PC-3 (cell line): ENCODE results near the gene PLEKHN1. TPM values are rescaled to one million over a fixed set of nuclear protein-coding genes. Genes with fewer than 3 reads are reported as not detected.

Experiments
- ATAC-seq: fragments of 200-7000 bp; cut with Tn5 transposase; 2 replicates; pipeline ENCODE4 v1.9.1; 2020; ENCODE audit warnings: mild to moderate bottlenecking, moderate library complexity
- BruUV-seq: library from RNA; stranded (reverse); fragments of 400-500 nt; replicated peaks from 2 replicates; lab custom pipeline; 2021; lab: Mats Ljungman, UMichigan
- CTCF ChIA-PET: fragments of 300-600 bp; sonication (Branson Sonifier 250); formaldehyde crosslinking; loops from one replicate; lab custom pipeline; 2022; ENCODE audit warnings: antibody characterized with exemption; lab: Charles Lee
- POLR2A ChIA-PET: fragments of 300-600 bp; sonication (Branson Sonifier 250); formaldehyde crosslinking; loops from one replicate; lab custom pipeline; 2022; ENCODE audit warnings: antibody characterized with exemption; ENCODE audit not compliant: unreplicated experiment; lab: Charles Lee
- DNase-seq: peaks from one replicate; pipeline ENCODE4 v3.0.0-alpha.2; 2015
- H2AFZ ChIP-seq: fragments of 300-600 bp; sonication (generic); 2 replicates; pipeline ENCODE4 v1.6.0; 2016; ENCODE audit warnings: antibody characterized with exemption, low read length
- H3F3A ChIP-seq: fragments of 300-600 bp; sonication (generic); one replicate; pipeline ENCODE4 v1.6.0; 2017; ENCODE audit warnings: antibody characterized with exemption, low read length, control low read depth, mild to moderate bottlenecking; ENCODE audit not compliant: unreplicated experiment
- H3K27ac ChIP-seq: fragments of 300-600 bp; sonication (generic); 2 replicates; pipeline ENCODE4 v1.5.1; 2016; ENCODE audit warnings: mild to moderate bottlenecking, low read length
- H3K27me3 ChIP-seq: fragments of 300-600 bp; sonication (generic); 2 replicates; pipeline ENCODE4 v1.6.1; 2016; ENCODE audit warnings: low read length, mixed read lengths
- H3K36me3 ChIP-seq: fragments of 300-600 bp; sonication (generic); 2 replicates; pipeline ENCODE4 v1.6.1; 2016; ENCODE audit warnings: low read depth, mixed run types, low read length, mixed read lengths
- H3K4me1 ChIP-seq: fragments of 300-600 bp; sonication (generic); 2 replicates; pipeline ENCODE4 v1.5.1; 2016; ENCODE audit warnings: low read length; ENCODE audit not compliant: insufficient read depth
- H3K4me2 ChIP-seq: fragments of 300-600 bp; sonication (generic); 2 replicates; pipeline ENCODE4 v1.6.0; 2016; ENCODE audit warnings: low read length
- H3K4me3 ChIP-seq: fragments of 300-600 bp; sonication (generic); 2 replicates; pipeline ENCODE4 v1.5.1; 2016; ENCODE audit warnings: mild to moderate bottlenecking, low read length, mixed read lengths
- H3K79me2 ChIP-seq: fragments of 300-600 bp; sonication (generic); 2 replicates; pipeline ENCODE4 v1.6.1; 2017; ENCODE audit warnings: low read length, mixed read lengths
- H3K9ac ChIP-seq: fragments of 300-600 bp; sonication (generic); 2 replicates; pipeline ENCODE4 v1.6.0; 2016; ENCODE audit warnings: mild to moderate bottlenecking, low read length
- H3K9me2 ChIP-seq: fragments of 300-600 bp; sonication (generic); replicated peaks from 2 replicates; pipeline ENCODE4 v1.6.1; 2016; ENCODE audit warnings: mixed run types, low read length, mixed read lengths
- H3K9me3 ChIP-seq: fragments of 300-600 bp; sonication (generic); 2 replicates; pipeline ENCODE4 v1.6.1; 2016; ENCODE audit warnings: low read length, mixed read lengths
- H4K20me1 ChIP-seq: fragments of 300-600 bp; sonication (generic); 2 replicates; pipeline ENCODE4 v1.6.1; 2016; ENCODE audit warnings: low read length, mixed read lengths
- EZH2 ChIP-seq: fragments of 300-600 bp; sonication (generic); IDR thresholded peaks from one replicate; pipeline ENCODE4 v1.6.1; 2017; ENCODE audit warnings: antibody characterized with exemption, mild to moderate bottlenecking, low read length; ENCODE audit not compliant: unreplicated experiment
- EZH2phosphoT487 ChIP-seq: fragments of 300-600 bp; sonication (generic); IDR thresholded peaks from 2 replicates; pipeline ENCODE4 v1.6.1; 2018; ENCODE audit warnings: mild to moderate bottlenecking, antibody characterized with exemption, low read length, borderline replicate concordance
- intact Hi-C: fragments of 100-400 bp; cut with micrococcal nuclease; formaldehyde crosslinking; loops from 2 replicates; pipeline ENCODE4 v1.9.0; 2023
- total RNA-seq: library from RNA; depleted of rRNA; stranded (reverse); fragments of >200 nt; gene quantifications from 2 replicates; pipeline ENCODE4 v1.2.3, GENCODE V29; 2014
- TF ChIP-seq, protein P1 (sequence below): fragments of 300-600 bp; sonication (generic); conservative IDR thresholded peaks from 2 replicates; pipeline ENCODE4 v1.5.1; 2017; ENCODE audit warnings: antibody characterized with exemption, low read depth, mild to moderate bottlenecking, low read length

Gene PLEKHN1
- total RNA-seq, 1 experiment from 2014 or later, result 14.0 TPM

DNA sequence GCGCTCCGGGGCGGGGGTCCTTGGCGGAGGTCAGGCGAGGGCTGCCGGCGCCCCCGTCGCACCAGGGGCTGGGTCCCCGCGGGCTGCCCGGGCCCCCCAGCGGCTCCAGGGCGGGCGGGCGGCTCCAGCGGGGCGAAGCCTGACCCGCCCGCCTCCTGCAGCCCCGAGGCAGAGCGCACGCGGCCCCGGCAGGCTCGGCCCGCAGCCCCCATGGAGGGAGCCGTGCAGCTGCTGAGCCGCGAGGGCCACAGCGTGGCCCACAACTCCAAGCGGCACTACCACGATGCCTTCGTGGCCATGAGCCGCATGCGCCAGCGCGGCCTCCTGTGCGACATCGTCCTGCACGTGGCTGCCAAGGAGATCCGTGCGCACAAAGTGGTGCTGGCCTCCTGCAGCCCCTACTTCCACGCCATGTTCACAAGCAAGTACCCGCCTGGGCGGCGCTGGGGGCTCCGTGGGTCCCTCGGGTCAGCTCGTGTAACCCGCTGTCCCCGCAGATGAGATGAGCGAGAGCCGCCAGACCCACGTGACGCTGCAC, 5.1 kb upstream of the PLEKHN1 start:
- Histone ChIP-seq H3K4me3 (peak overlapping the region; percentile 70), H3K36me3 (peaks cover 5% of the 10 kb centered on the region), H2AFZ (no peak overlapping the region), H4K20me1 (peaks cover 5% of the 10 kb centered on the region; the same call in 1 of the 2 replicates), H3K27ac (no peak overlapping the region), H3F3A (no peaks in the 10 kb centered on the region), H3K9me2 (no peaks in the 10 kb centered on the region), H3K4me1 (peaks cover 22% of the 10 kb centered on the region), H3K9me3 (no peaks in the 10 kb centered on the region), H3K4me2 (peak overlapping the region; percentile 83), H3K79me2 (peaks cover 29% of the 10 kb centered on the region), H3K27me3 (no peaks in the 10 kb centered on the region), H3K9ac (peak overlapping the region; percentile 48; the same call in 1 of the 2 replicates)
- DNase-seq (no peak), ATAC-seq (no peak)
- CTCF ChIA-PET, result no interaction called here
- POLR2A ChIA-PET, result no interaction called here
- BruUV-seq, result no TSS peak
- intact Hi-C loops, result no loop called here
- TF ChIP-seq EZH2phosphoT487 (no peak), EZH2 (no peak)
- TF ChIP-seq, protein P1, sequence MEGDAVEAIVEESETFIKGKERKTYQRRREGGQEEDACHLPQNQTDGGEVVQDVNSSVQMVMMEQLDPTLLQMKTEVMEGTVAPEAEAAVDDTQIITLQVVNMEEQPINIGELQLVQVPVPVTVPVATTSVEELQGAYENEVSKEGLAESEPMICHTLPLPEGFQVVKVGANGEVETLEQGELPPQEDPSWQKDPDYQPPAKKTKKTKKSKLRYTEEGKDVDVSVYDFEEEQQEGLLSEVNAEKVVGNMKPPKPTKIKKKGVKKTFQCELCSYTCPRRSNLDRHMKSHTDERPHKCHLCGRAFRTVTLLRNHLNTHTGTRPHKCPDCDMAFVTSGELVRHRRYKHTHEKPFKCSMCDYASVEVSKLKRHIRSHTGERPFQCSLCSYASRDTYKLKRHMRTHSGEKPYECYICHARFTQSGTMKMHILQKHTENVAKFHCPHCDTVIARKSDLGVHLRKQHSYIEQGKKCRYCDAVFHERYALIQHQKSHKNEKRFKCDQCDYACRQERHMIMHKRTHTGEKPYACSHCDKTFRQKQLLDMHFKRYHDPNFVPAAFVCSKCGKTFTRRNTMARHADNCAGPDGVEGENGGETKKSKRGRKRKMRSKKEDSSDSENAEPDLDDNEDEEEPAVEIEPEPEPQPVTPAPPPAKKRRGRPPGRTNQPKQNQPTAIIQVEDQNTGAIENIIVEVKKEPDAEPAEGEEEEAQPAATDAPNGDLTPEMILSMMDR, result no peak

GRCh38 chr1:962381-963300, 3.6 kb upstream of the PLEKHN1 start:
- no TSS peak for BruUV-seq
- intact Hi-C loops, result no loop called here
- H3K4me1 ChIP-seq, result peaks cover 24% of the 10 kb centered on the region
- CTCF ChIA-PET, result no interaction called here
- ATAC-seq, result no peak
- no peak overlapping the region for H3K4me2 ChIP-seq
- no peak overlapping the region for H3K4me3 ChIP-seq
- H3F3A ChIP-seq, result no peaks in the 10 kb centered on the region
- POLR2A ChIA-PET, result no interaction called here
- H3K9ac ChIP-seq, result no peak overlapping the region
- TF ChIP-seq, protein P1, result no peak
- TF ChIP-seq EZH2 (no peak), EZH2phosphoT487 (no peak)
- H3K27ac ChIP-seq, result no peak overlapping the region
- H4K20me1 ChIP-seq, result no peaks in the 10 kb centered on the region
- no peaks in the 10 kb centered on the region for H3K9me3 ChIP-seq
- H3K9me2 ChIP-seq, result no peaks in the 10 kb centered on the region
- H3K79me2 ChIP-seq, result peaks cover 22% of the 10 kb centered on the region
- no peaks in the 10 kb centered on the region for H3K36me3 ChIP-seq
- H2AFZ ChIP-seq, result no peak overlapping the region
- H3K27me3 ChIP-seq, result no peaks in the 10 kb centered on the region
- DNase-seq, result no peak

GRCh38 chr1:963301-963651, 3.0 kb upstream of the PLEKHN1 start:
- Histone ChIP-seq H3K27ac (no peak overlapping the region), H3K36me3 (no peaks in the 10 kb centered on the region), H2AFZ (no peak overlapping the region), H3K9me2 (no peaks in the 10 kb centered on the region), H3K9me3 (no peaks in the 10 kb centered on the region), H3K4me1 (peaks cover 27% of the 10 kb centered on the region), H3K4me2 (no peak overlapping the region), H3K79me2 (peaks cover 22% of the 10 kb centered on the region), H3K27me3 (no peaks in the 10 kb centered on the region), H3K4me3 (no peak overlapping the region), H4K20me1 (no peaks in the 10 kb centered on the region), H3K9ac (no peak overlapping the region), H3F3A (no peaks in the 10 kb centered on the region)
- no TSS peak for BruUV-seq
- no peak for TF ChIP-seq EZH2
- TF ChIP-seq, protein P1, result no peak
- no peak for TF ChIP-seq EZH2phosphoT487
- no peak for DNase-seq
- ATAC-seq, result no peak
- POLR2A ChIA-PET, result no interaction called here
- intact Hi-C loops, result no loop called here
- CTCF ChIA-PET, result no interaction called here
